Activated CD8-positive, alpha-beta memory T cell treated with anti-CD3 and anti-CD28 coated beads, Interleukin-2, amount 50 U/mL, for 4 hours (primary cell): ENCODE data around the gene CLTC.
"Not testable (repeated sequence)": the region's sequence is repeated elsewhere in the genome, so short reads cannot be mapped to it uniquely, and the experiment has no call there.

Experiments
- DNase-seq: peaks from one replicate; pipeline ENCODE4 v3.0.0-alpha.2; 2020

The CLTC gene

DNA sequence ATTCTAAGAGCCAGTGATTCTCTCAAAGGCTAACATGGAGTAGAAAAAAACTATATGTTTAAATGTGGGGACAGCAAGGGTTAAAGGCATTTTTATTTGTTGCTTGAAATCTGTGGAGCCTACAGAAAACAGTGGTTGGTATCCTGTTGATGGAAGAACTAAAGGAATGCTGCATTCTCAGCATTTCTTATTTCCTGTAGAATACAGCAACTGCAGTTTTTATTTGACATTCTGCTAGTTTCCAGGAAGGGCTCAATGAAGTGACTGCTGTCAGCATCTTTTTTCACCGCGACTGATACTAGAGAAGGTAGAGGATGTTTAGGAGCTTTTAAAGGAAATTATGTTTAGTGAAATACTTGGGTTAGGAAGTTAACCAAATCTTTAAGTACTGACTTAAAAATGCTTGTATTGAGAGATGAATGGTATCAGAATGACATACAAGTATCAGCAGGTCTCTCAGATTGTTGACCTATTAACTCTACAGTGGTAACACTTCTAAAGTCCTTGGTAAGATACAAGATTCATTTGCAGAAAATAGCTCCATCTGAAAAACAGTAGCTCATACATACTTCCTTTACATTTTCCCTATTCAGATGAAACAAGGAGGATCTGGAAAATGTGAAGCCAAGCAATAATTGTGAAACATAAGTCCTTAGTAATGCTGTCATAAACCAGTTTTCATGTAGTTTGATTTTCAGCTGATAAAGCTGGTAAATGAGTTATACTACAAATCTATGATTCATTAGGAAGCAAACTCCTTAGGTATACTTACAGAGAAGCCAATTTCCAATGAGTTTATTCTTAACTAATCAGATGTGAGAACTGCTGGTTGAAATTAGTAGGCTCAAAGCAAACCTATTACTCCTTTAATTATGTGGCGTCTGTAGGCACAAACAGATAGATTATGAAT, 15.2 kb downstream of the CLTC start:
- no peak for DNase-seq

- DNase-seq, result no peak
These were observed 18.1 kb downstream of the CLTC start for GRCh38 chr17:59637611-59638310.

DNA sequence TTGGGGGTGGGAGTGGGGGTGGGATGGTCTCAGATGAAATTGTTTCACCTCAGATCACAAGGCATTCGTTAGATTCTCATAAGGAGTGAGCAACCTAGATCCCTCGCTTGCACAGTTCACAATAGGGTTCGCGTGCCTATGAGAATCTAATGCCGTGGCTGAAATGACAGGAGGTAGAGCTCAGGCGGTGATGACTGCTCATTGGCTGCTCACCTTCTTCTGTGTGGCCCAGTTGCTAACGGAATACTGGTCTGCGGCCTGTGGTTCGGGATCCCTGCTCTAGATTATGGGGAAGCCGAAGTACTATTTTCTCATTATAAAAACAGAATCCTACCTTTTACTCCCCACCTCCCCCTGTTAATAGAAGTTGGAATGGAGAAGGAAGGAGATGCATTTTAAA, 18.9 kb downstream of the CLTC start:
- DNase-seq, result no peak

DNA sequence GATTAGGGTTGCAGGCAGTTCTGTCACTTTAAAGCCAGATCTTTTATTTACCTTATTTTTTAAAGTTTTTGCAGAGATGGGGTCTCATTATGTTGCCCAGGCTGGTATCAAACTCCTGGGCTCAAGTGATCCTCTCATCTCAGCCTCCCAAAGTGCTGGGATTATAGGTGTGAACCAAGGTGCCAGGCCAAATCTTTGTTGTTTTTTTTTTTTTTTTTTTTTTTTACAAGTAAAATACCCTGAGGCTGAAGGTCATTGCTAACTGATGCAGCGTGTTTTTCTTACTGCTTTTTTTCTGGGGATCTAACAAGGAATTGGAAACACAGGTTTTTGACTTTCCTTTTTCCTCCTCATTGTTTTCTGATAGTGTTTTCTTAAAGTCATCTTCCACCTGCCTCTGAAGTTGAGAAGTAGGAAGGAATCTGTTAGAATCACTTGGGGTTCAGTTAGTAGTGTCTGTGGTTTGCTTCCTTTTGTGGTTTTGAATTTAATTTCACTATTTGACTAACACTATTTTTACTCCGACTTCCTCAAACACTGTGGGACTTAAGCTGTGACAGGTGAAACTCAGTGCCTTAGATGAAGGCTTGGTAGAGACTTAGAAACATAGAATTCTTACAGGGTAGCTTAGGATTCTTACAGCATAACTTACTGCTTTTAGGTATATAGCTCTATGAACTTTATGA, 22.2 kb downstream of the CLTC start:
- no peak for DNase-seq

GRCh38 chr17:59642565-59642964, 22.9 kb downstream of the CLTC start:
- no peak for DNase-seq

GRCh38 chr17:59643159-59644140, 23.8 kb downstream of the CLTC start:
- DNase-seq, result no peak

GRCh38 chr17:59647288-59647687, 27.6 kb downstream of the CLTC start:
- DNase-seq, result no peak

DNA sequence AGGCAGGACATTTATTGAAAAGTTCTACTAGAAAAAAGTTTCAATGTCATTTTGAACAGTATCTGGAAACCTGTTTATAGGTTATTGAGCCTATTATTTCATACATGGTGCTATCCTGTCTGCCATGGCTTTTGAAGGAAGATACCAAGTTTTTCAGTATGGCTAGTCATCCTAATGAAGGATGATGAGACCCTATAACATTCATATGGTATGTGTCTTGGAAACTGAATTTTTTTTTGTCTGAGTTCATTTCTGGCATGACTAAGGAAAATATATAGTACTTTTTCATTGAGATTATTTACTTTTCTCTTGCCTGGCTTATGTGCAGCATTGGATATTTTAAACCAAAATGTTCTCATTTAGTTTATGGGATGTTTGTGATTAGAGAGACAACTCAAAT, 30.2 kb downstream of the CLTC start:
- no peak for DNase-seq

DNA sequence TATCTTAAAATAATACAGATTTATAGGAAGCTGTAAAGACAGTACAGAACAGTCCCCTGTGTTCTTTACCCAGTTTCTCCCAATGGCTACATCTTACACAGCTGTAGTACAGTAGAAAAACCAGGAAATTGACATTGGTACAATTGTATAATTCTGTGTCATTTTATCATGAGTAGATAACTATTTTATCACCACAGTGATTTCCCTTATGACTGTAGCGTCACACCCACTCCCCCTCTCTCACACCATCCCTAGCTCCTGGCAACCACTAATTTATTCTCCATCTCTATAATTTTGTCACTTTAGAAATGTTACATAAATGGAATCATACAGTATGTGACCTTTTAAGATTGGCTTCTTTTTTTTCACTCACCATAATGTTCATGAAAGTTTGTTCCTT, 30.9 kb downstream of the CLTC start:
- DNase-seq, result no peak

GRCh38 chr17:59651346-59651745, 31.7 kb downstream of the CLTC start:
- no peak for DNase-seq

DNA sequence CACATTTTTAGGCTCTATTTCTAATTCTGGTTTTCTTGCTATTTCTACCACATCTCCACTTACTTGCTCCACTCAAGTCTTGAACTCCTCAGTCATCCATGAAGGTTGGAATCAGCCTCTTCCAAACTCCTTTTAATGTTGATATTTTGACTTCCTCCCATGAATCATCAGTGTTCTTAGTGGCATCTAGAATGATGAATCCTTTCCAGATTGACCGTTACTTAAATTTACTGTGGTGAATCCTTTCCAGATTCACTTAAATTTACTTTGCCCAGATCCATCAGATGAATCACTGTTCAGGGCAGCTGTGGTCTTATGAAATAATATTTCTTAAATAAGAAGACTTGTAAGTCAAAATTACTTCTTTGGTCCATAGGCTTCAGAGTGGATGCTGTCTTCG, 32.4 kb downstream of the CLTC start:
- DNase-seq, result no peak

DNA sequence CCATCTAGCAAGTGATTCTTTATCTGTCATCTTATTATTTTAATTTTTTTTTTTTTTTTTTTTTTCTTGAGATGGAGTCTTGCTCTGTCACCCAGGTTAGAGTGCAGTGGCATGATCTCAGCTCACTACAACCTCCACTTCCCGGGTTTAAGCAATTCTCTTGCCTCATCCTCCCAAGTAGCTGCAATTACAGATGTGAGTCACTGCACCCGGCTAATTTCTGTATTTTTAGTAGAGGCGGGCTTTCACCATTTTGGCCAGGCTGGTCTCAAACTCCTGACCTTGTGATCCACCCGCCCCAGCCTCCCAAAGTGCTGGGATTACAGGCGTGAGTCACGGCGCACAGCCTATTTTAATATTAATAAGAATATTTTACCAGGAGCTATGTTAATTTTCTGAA, 36.9 kb downstream of the CLTC start:
- DNase-seq, result not testable (repeated sequence)

DNA sequence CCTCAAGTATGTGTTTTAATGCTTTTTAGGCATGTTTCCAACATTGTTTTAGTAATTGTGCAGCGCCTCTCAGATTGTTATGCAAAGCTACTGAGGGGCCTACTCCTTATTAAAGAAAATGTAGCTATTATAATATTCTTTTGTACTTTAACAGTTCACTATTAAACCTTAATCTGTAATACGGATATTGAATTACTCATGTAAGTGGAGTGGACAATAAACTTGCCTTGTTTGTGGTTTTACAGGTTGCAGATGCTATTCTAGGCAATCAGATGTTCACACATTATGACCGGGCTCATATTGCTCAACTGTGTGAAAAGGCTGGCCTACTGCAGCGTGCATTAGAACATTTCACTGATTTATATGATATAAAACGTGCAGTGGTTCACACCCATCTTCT, 46.5 kb downstream of the CLTC start:
- DNase-seq, result no peak

DNA sequence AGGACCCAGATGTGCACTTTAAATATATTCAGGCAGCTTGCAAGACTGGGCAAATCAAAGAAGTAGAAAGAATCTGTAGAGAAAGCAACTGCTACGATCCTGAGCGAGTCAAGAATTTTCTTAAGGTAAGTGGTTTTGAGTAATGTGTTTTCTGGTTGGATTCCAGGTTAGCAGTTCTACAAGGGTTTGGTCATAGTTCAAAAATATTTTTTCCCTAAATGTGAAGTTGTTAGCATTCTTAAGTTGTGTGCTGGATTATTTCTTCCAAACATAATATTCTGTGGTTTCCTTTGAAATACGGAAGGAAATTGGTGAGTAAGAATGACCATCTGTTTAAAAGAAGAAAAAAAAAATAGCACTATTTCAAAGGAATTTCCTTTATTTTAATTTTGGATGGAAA, 49.1 kb downstream of the CLTC start:
- DNase-seq, result no peak

GRCh38 chr17:59669411-59669810, 49.7 kb downstream of the CLTC start:
- DNase-seq, result no peak

GRCh38 chr17:59669944-59670343, 50.2 kb downstream of the CLTC start:
- no peak for DNase-seq

GRCh38 chr17:59671386-59671785, 51.7 kb downstream of the CLTC start:
- no peak for DNase-seq

- DNase-seq, result no peak
These were observed 55.5 kb downstream of the CLTC start for GRCh38 chr17:59675231-59675630.

DNA sequence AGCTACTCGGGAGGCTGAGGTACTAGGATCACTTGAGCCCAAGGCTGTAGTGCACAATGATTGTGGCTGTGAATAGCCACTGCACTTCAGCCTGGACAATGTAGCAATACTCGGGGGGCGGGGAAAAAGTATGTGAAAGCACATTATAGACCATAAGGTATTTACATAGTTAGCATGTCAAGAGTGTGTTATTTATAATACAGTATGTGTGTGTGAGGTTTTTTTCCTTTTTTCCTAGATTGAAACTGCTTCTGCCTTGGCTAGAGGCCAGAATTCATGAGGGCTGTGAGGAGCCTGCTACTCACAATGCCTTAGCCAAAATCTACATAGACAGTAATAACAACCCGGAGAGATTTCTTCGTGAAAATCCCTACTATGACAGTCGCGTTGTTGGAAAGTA, 57.0 kb downstream of the CLTC start:
- no peak for DNase-seq

GRCh38 chr17:59678918-59679317, 59.2 kb downstream of the CLTC start:
- DNase-seq, result no peak

GRCh38 chr17:59680314-59680713, 60.6 kb downstream of the CLTC start:
- DNase-seq, result no peak

DNA sequence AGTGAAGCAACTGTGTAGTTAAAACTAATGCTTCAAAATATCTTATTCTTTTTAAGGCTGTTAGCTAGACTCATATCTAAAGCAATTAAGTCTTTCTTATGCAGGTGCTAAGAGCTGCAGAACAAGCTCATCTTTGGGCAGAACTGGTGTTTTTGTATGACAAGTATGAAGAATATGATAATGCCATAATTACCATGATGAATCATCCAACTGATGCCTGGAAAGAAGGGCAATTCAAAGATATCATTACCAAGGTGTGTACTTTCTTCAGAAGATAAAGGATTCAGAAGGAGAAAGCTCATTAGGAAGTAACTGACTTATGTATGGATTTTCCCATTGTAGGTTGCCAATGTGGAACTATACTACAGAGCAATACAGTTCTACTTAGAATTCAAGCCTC, 63.6 kb downstream of the CLTC start:
- no peak for DNase-seq

DNA sequence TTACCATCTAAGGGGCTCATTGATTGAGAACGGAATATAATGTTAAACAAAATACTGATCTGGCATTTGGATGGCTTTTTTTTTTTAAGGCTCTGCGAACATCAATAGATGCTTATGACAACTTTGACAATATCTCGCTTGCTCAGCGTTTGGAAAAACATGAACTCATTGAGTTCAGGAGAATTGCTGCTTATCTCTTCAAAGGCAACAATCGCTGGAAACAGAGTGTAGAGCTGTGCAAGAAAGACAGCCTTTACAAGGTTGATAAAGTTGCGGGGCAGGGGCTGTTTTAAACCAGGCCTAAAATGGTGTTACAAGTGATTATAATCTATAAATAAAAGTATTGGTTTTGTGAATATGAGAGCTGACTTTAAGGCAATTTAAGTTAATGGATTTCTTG, 65.3 kb downstream of the CLTC start:
- DNase-seq, result no peak
